Medulla oblongata (tissue), 1 donor: ENCODE results near the gene SULT1C3.
A peak's percentile ranks its signal among the peaks of the same experiment; 100 is the strongest.
"Not testable (repeated sequence)": the region's sequence is repeated elsewhere in the genome, so short reads cannot be mapped to it uniquely, and the experiment has no call there.

Source experiments
- DNase-seq: peaks from one replicate; pipeline ENCODE4 v3.0.0-alpha.2; 2015; ENCODE audit errors: extremely low spot score

The SULT1C3 gene

GRCh38 chr2:108244667-108245414 lies 5.1 kb downstream of the SULT1C3 start:
- no peak for DNase-seq

DNA sequence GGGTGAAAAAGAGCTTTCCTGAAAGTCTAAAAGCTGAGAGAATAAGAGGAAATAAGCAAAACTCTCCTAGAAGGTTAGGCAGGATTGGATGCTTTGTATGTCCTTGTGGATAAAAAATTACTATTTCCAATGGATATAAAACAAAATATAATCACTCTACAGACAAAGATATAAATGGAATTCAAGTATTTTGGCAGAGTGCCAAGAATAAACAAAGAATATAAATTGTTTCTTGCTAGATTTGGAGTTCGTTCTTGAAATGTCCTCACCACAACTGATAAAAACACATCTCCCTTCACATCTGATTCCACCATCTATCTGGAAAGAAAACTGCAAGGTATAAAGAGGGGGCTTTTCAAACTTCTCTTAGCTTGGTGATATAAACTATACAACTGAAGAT lies 13.3 kb downstream of the SULT1C3 start:
- no peak for DNase-seq

DNA sequence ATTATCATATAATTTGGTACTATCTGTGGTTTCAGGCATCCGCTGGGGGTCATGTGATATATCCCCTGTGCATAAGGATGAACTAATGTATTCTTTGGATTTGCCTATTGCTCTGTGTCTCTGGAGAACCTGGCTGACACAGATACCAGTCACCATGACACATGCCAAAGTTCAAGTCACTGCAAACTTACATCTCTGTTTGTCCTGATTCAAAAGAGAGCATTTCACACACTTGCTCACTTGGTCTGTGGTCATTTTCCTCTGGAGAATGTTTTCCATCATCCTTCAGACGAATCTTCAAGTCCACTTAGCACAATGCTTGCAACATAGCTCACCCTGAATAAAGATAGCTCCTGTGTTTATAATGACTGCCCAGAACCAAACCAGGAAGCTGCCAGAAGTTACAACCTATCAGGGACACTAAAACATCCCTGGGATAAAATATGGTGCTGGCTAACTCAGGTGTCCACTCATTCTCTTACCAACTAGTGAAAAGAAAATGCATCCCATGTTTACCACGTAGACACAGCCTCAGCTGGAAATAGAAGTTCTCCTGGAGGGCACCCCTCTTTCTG lies 18.1 kb downstream of the SULT1C3 start:
- no peak for DNase-seq

DNA sequence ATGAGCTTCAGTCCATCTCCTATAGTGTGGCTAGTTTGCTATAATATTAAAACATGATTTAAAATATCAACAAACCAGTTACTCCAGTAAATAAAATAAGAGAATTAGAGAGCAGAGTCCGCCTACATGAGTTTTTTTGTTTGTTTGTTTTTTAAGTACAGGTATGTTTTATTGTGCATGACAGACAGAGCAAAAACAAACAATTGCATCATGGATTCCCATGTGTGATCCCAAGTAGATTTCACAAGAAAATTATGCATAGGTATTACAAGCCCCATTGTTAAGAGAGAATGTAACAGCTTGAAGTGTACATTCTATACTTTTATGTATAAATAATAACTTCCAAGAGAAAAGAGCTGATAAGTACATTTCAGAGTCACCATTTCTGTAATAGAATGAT lies 21.0 kb downstream of the SULT1C3 start:
- DNase-seq: no peak

DNA sequence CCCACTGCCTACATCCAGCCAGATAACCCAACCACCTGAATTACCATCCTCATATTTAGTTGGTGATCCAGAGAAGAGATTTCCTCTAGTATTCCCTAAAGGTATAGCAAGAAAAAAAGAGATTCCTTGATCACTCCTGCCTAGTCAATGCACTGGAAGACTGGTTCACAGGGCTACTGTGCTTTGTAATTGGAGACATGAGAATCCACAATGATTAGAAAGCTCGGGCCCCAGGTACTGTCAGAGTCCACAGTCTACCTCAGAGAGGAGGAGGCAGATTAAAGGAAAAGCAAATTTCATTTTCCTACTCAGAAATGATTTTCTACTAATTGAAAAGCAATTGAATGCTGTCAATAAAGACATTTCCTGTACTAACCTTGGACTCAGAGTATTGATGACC lies 22.3 kb downstream of the SULT1C3 start:
- no peak for DNase-seq

GRCh38 chr2:108263401-108263800 lies 23.6 kb downstream of the SULT1C3 start:
- no peak for DNase-seq

DNA sequence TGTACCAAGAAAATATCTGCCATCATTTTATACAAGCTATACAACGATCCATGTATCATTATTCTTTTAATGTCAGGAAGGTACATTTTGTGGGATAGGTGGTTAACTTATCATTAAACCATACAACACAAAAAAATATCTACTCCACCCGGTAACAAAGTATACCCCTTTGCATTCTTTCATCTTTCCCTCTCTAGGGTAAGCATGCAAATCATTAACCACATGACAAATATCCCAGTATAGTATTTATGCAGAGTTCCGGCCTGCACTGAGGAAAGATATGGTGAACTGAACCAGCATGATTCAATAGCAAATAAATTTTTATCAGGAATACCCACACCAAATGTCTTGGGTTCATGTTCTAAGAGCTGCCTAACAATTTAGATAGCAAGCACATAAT lies 26.4 kb downstream of the SULT1C3 start:
- DNase-seq: no peak

GRCh38 chr2:108267101-108267500 lies 27.3 kb downstream of the SULT1C3 start:
- DNase-seq: peak; percentile 40

GRCh38 chr2:108268001-108268400 lies 28.2 kb downstream of the SULT1C3 start:
- DNase-seq: no peak

GRCh38 chr2:108270346-108270745 lies 30.6 kb downstream of the SULT1C3 start:
- DNase-seq: no peak

DNA sequence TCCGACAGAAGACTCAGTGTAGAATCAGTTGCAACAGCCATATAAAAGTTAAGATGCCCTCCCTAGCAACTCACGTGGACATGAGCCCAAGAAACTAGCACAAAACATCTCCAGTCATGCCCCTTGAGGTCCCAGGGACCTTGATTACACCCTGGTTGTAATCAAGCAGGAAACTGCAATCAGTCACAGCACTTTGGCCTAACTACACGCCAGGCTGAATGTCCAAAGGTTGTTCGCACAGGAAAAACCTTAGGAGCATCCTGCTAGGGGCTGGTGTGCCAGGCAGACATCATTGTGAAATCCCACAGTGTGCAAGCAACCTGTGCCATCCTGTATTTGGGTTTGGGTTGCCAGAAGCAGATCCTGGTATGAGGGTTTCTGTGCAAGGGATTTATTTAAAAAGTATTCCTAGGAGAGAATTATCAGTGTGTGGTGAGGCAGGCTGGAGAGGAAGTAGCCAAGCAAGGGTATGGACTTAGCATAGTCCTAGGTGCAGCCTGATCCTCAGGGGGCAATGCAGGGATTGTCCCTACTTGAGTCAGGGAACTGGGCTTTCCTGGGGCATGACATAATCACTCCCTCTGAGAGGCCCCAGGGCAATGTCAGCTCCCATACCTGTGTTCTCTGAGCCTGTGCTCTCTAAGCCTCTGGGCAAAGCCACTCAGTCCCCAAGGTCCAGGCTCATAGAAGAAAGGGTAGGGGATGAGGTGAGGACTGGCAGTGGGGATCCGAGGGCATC lies 31.2 kb downstream of the SULT1C3 start:
- DNase-seq: no peak

- no peak for DNase-seq
These were observed 32.0 kb downstream of the SULT1C3 start for GRCh38 chr2:108271691-108272253.

GRCh38 chr2:108278631-108279030 lies 38.9 kb downstream of the SULT1C3 start:
- no peak for DNase-seq

- no peak for DNase-seq
These were observed 39.7 kb downstream of the SULT1C3 start for GRCh38 chr2:108279468-108279867.

- DNase-seq: no peak
These were observed 40.7 kb downstream of the SULT1C3 start for GRCh38 chr2:108280466-108280865.

GRCh38 chr2:108284566-108284965 lies 44.8 kb downstream of the SULT1C3 start:
- DNase-seq: not testable (repeated sequence)

GRCh38 chr2:108285616-108286015 lies 45.8 kb downstream of the SULT1C3 start:
- DNase-seq: no peak

- no peak for DNase-seq
These were observed 47.4 kb downstream of the SULT1C3 start for GRCh38 chr2:108287169-108287568.

GRCh38 chr2:108288534-108289106 lies 48.9 kb downstream of the SULT1C3 start, which contains the start of gene SULT1C2:
Gene SULT1C2, plus strand, starts transcription at chr2:108288895. Its CDS starts 4,773 bp downstream, at chr2:108293668.
- DNase-seq: peak; percentile 28

- DNase-seq: no peak
These were observed 54.1 kb downstream of the SULT1C3 start for GRCh38 chr2:108293850-108294249.

GRCh38 chr2:108297436-108298141 lies 57.8 kb downstream of the SULT1C3 start:
- no peak for DNase-seq
